ENCODE results near the gene IDI2.

Gene IDI2

GRCh38 chr10:1009071-1009494, 16.6 kb downstream of the IDI2 start:
- DNase-seq (ENCODE audit: low read depth in 4 of 4, low spot score in 1 of 4), result no peak

GRCh38 chr10:1007583-1007982, 18.1 kb downstream of the IDI2 start:
- DNase-seq (ENCODE audit: low read depth in 4 of 4, low spot score in 1 of 4), result no peak

GRCh38 chr10:1006573-1006972, 19.1 kb downstream of the IDI2 start:
- DNase-seq (ENCODE audit: low read depth in 4 of 4, low spot score in 1 of 4), result no peak

GRCh38 chr10:1003884-1004670, 21.6 kb downstream of the IDI2 start:
- no peak for DNase-seq (ENCODE audit: low read depth in 4 of 4, low spot score in 1 of 4)

- no peak for DNase-seq (ENCODE audit: low read depth in 4 of 4, low spot score in 1 of 4)
Measured at GRCh38 chr10:1002425-1003006, 23.1 kb downstream of the IDI2 start.

- no peak for DNase-seq (ENCODE audit: low read depth in 4 of 4, low spot score in 1 of 4)
Measured at GRCh38 chr10:997266-998022, 28.2 kb downstream of the IDI2 start.

- DNase-seq (ENCODE audit: low read depth in 4 of 4, low spot score in 1 of 4), result no peak
Measured at GRCh38 chr10:996031-996430, 29.6 kb downstream of the IDI2 start.

- no peak for DNase-seq (ENCODE audit: low read depth in 4 of 4, low spot score in 1 of 4)
Measured at GRCh38 chr10:995559-995926, 30.1 kb downstream of the IDI2 start.

GRCh38 chr10:994836-995558, 30.7 kb downstream of the IDI2 start:
- DNase-seq (ENCODE audit: low read depth in 4 of 4, low spot score in 1 of 4), result no peak

- no peak for DNase-seq (ENCODE audit: low read depth in 4 of 4, low spot score in 1 of 4)
Measured at GRCh38 chr10:992871-993270, 32.8 kb downstream of the IDI2 start.

- no peak for DNase-seq (ENCODE audit: low read depth in 4 of 4, low spot score in 1 of 4)
Measured at GRCh38 chr10:992467-992866, 33.2 kb downstream of the IDI2 start.

GRCh38 chr10:990808-991207, 34.9 kb downstream of the IDI2 start:
- no peak for DNase-seq (ENCODE audit: low read depth in 4 of 4, low spot score in 1 of 4)

- DNase-seq (ENCODE audit: low read depth in 4 of 4, low spot score in 1 of 4), result peak in 2 of 4 experiments; percentile 4 to 21
Measured at GRCh38 chr10:988667-989545, 36.8 kb downstream of the IDI2 start.

- DNase-seq (ENCODE audit: low read depth in 4 of 4, low spot score in 1 of 4), result peak; percentile 90 to 96 (median 96)
Measured at GRCh38 chr10:987870-988666, 37.6 kb downstream of the IDI2 start, which contains the start of gene GTPBP4. GTPBP4 (plus strand) TSS chr10:988434; CDS start chr10:988480, 46 bp downstream.

GRCh38 chr10:987620-987869, 38.1 kb downstream of the IDI2 start:
- no peak for DNase-seq (ENCODE audit: low read depth in 4 of 4, low spot score in 1 of 4)

GRCh38 chr10:986881-987619, 38.6 kb downstream of the IDI2 start:
- no peak for DNase-seq (ENCODE audit: low read depth in 4 of 4, low spot score in 1 of 4)

GRCh38 chr10:986137-986825, 39.4 kb downstream of the IDI2 start:
- DNase-seq (ENCODE audit: low read depth in 4 of 4, low spot score in 1 of 4), result no peak

- no peak for DNase-seq (ENCODE audit: low read depth in 4 of 4, low spot score in 1 of 4)
Measured at GRCh38 chr10:985361-985760, 40.3 kb downstream of the IDI2 start.
